ENCODE data around the gene RAMAC.
"Not testable (repeated sequence)": the region's sequence is repeated elsewhere in the genome, so short reads cannot be mapped to it uniquely, and the experiment has no call there.

DNA sequence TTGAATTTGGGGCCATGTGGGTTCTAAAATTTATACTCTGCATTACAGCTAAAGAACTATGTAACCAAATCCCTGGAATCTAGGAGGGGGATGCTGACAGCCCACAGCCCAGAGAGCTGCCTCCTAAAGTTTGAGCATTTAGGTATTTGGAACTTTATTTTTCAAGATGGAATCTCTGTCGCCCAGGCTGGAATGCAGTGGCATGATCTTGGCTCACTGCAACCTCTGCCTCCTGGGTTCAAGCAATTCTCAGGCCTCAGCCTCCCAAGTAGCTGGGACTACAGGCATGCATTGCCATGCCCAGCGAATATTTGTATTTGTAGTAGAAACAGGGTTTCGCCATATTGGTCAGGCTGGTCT, 14.6 kb downstream of the RAMAC start:
- TF ChIP-seq, protein P1, sequence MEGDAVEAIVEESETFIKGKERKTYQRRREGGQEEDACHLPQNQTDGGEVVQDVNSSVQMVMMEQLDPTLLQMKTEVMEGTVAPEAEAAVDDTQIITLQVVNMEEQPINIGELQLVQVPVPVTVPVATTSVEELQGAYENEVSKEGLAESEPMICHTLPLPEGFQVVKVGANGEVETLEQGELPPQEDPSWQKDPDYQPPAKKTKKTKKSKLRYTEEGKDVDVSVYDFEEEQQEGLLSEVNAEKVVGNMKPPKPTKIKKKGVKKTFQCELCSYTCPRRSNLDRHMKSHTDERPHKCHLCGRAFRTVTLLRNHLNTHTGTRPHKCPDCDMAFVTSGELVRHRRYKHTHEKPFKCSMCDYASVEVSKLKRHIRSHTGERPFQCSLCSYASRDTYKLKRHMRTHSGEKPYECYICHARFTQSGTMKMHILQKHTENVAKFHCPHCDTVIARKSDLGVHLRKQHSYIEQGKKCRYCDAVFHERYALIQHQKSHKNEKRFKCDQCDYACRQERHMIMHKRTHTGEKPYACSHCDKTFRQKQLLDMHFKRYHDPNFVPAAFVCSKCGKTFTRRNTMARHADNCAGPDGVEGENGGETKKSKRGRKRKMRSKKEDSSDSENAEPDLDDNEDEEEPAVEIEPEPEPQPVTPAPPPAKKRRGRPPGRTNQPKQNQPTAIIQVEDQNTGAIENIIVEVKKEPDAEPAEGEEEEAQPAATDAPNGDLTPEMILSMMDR (IDR thresholded peaks at IDR 0.05; ENCODE audit: low read depth, low read length, poor library complexity, severe bottlenecking), result not testable (repeated sequence)
- not testable (repeated sequence) for TF ChIP-seq EZH2phosphoT487 (IDR thresholded peaks at IDR 0.05; ENCODE audit: borderline replicate concordance, low read length)

Measured in DOHH2 (cell line).